K562 (cell line): ENCODE measurements around the gene ARHGEF25. TPM values are rescaled to one million over a fixed set of nuclear protein-coding genes. Genes with fewer than 3 reads are reported as not detected.

ENCODE experiments used
- ADNP ChIP-seq: fragments of 200-800 bp; sonication (Bioruptor generic); IDR thresholded peaks from 2 replicates; pipeline ENCODE4 v1.6.1; 2016; ENCODE audit warnings: missing genetic modification characterization, missing compliant biosample characterization
- CREB3L1 ChIP-seq: fragments of 450-650 bp; IDR thresholded peaks from 2 replicates; pipeline ENCODE4 v1.6.1; 2014; ENCODE audit warnings: low read depth, mild to moderate bottlenecking, moderate library complexity, borderline replicate concordance
- CTCFL ChIP-seq: IDR thresholded peaks from 2 replicates; pipeline ENCODE4 v1.6.1; 2011; ENCODE audit warnings: borderline replicate concordance, low read depth, mild to moderate bottlenecking, moderate library complexity, low read length; ENCODE audit not compliant: insufficient read depth, poor library complexity, severe bottlenecking
- EGR1 ChIP-seq: fragments of 450-650 bp; conservative IDR thresholded peaks from 2 replicates; pipeline ENCODE4 v1.6.1; 2017; ENCODE audit warnings: mild to moderate bottlenecking
- PHF8 ChIP-seq: fragments of 200-600 bp; sonication (generic); IDR thresholded peaks from 2 replicates; pipeline ENCODE4 v1.6.1; 2012; ENCODE audit warnings: mixed run types, mild to moderate bottlenecking, inconsistent platforms, low read length, moderate library complexity, borderline replicate concordance
- TRIM28 ChIP-seq: fragments of 450-650 bp; IDR thresholded peaks from 2 replicates; pipeline ENCODE4 v1.6.1; 2017
- USF2 ChIP-seq: sonication (generic); formaldehyde crosslinking; IDR thresholded peaks from 2 replicates; pipeline ENCODE4 v1.5.0; 2020; ENCODE audit warnings: missing genetic modification reagents
- ZNF609 ChIP-seq: sonication (generic); formaldehyde crosslinking; IDR thresholded peaks from 2 replicates; pipeline ENCODE4 v1.8.1; 2023; ENCODE audit warnings: missing genetic modification reagents, mild to moderate bottlenecking, borderline replicate concordance
- ZNF639 ChIP-seq, 2 experiments: fragments of 200-800 bp in 1 of 2; sonication (Bioruptor generic) in 1 of 2; sonication (generic) in 1 of 2; formaldehyde crosslinking in 1 of 2; IDR thresholded peaks in 1 of 2; conservative IDR thresholded peaks in 1 of 2; 2 replicates each; pipeline versions ENCODE4 v1.5.0 to v1.6.1; 2016 to 2020; ENCODE audit warnings: missing compliant biosample characterization in 1 of 2, missing genetic modification characterization in 1 of 2, missing genetic modification reagents in 1 of 2
- ZNF740 ChIP-seq, 3 experiments: fragments of 200-800 bp in 1 of 3; sonication (Bioruptor generic) in 1 of 3; sonication (generic) in 1 of 3; formaldehyde crosslinking in 1 of 3; IDR thresholded peaks; 2 replicates each; pipeline versions ENCODE4 v1.6.1 to v1.8.0; 2016 to 2022; ENCODE audit warnings: mild to moderate bottlenecking in 2 of 3, missing compliant biosample characterization in 2 of 3, missing genetic modification characterization in 2 of 3, missing genetic modification reagents in 1 of 3
- polyA plus RNA-seq, 8 experiments: library from polyadenylated mRNA; depleted of rRNA in 4 of 8; stranded (reverse) in 5 of 8; unstranded in 3 of 8; fragments of >200 nt; fragmentation: Nextera tagmentation in 2 of 8; fragmentation: Illumina TruSeq in 1 of 8; extraction: Ambion mirVana in 2 of 8; extraction: Trizol in 1 of 8; gene quantifications; 2 replicates each; pipeline versions ENCODE4 v1.2.1 to v1.2.3, GENCODE V29; 2011 to 2014; ENCODE audit warnings: inconsistent platforms in 1 of 8, missing spikeins in 1 of 8
- total RNA-seq, 7 experiments: library from RNA; depleted of rRNA in 6 of 7; stranded (reverse); fragments of >200 nt in 6 of 7; fragmentation: Illumina TruSeq in 2 of 7; extraction: Trizol in 2 of 7; gene quantifications; 2 replicates each; pipeline versions ENCODE4 v1.2.1 to v1.2.3, GENCODE V29; 2011 to 2021; ENCODE audit warnings: low replicate concordance in 1 of 7

The ARHGEF25 gene
- total and polyA plus RNA-seq, 9 of the 15 experiments (the other 6 are each of a cell fraction or from before 2014, with no cell fraction given) = 0.13 to 17.3 (median 11.6) TPM

GRCh38 chr12:57632958-57633840 is 22.0 kb downstream of the ARHGEF25 start, which contains the start of gene B4GALNT1 (continued):
- TF ChIP-seq CTCFL = peak; percentile 65
- TF ChIP-seq USF2 = no peak
- peak; percentile 69 for TF ChIP-seq EGR1
- no peak; the same call in 1 of the 2 replicates for TF ChIP-seq CREB3L1
- 0 out of 4 replicates have a peak, but pooled peaks of 1 of the 2 experiments have one; percentile 49 for TF ChIP-seq ZNF639 (CRISPR knock-in tag; conservative IDR thresholded peaks at IDR 0.05 in 1 of 2, IDR thresholded peaks at IDR 0.05 in 1 of 2)
- no peak for TF ChIP-seq ADNP (tag)
- TF ChIP-seq ZNF609 (CRISPR knock-in tag) = no peak
- no peak for TF ChIP-seq ZNF740 (CRISPR knock-in tag; IDR thresholded peaks at IDR 0.05)
- TF ChIP-seq ZNF740 (tag; IDR thresholded peaks at IDR 0.05) = no peak
- peak; percentile 59; the same call in 1 of the 2 replicates for TF ChIP-seq PHF8
- no peak for TF ChIP-seq TRIM28
